PC-9 (cell line): ENCODE measurements around the gene FUT8. TPM values are rescaled to one million over a fixed set of nuclear protein-coding genes. Genes with fewer than 3 reads are reported as not detected.

Experiments
- BruUV-seq: library from RNA; stranded (reverse); fragments of 400-500 nt; replicated peaks from 2 replicates; lab custom pipeline; 2021; lab: Mats Ljungman, UMichigan
- CTCF ChIA-PET: fragments of 300-600 bp; sonication (Branson Sonifier 250); formaldehyde crosslinking; loops from one replicate; lab custom pipeline; 2022; ENCODE audit warnings: antibody characterized with exemption; lab: Charles Lee
- POLR2A ChIA-PET: fragments of 300-600 bp; sonication (Branson Sonifier 250); formaldehyde crosslinking; loops from one replicate; lab custom pipeline; 2022; ENCODE audit warnings: antibody characterized with exemption; ENCODE audit not compliant: unreplicated experiment; lab: Charles Lee
- DNase-seq, 2 experiments: peaks; one replicate each; pipeline versions ENCODE4 v3.0.0 to v3.0.0-alpha.2; 2015 to 2022; ENCODE audit warnings: mixed read lengths in 1 of 2
- H2AFZ ChIP-seq: fragments of 200-600 bp; sonication (generic); 2 replicates; pipeline ENCODE4 v1.8.1; 2017; ENCODE audit warnings: antibody characterized with exemption
- H3F3A ChIP-seq: fragments of 200-600 bp; sonication (generic); 2 replicates; pipeline ENCODE4 v1.8.1; 2017; ENCODE audit warnings: antibody characterized with exemption, mild to moderate bottlenecking, low read depth; ENCODE audit not compliant: insufficient read depth
- H3K27ac ChIP-seq: fragments of 200-600 bp; sonication (generic); 2 replicates; pipeline ENCODE4 v1.6.1; 2016; ENCODE audit warnings: mixed run types
- H3K27me3 ChIP-seq: fragments of 200-600 bp; sonication (generic); 2 replicates; pipeline ENCODE4 v1.6.1; 2016; ENCODE audit warnings: low read depth, mixed run types; ENCODE audit not compliant: insufficient read depth
- H3K36me3 ChIP-seq: fragments of 200-600 bp; sonication (generic); 2 replicates; pipeline ENCODE4 v1.6.1; 2016; ENCODE audit warnings: low read depth, mixed run types
- H3K4me1 ChIP-seq: fragments of 200-600 bp; sonication (generic); replicated peaks from 2 replicates; pipeline ENCODE4 v1.6.1; 2016; ENCODE audit warnings: mixed run types; ENCODE audit not compliant: insufficient read depth
- H3K4me2 ChIP-seq: fragments of 200-600 bp; sonication (generic); 2 replicates; pipeline ENCODE4 v1.6.1; 2017; ENCODE audit warnings: mixed run types
- H3K4me3 ChIP-seq: fragments of 200-600 bp; sonication (generic); 2 replicates; pipeline ENCODE4 v1.6.1; 2016; ENCODE audit warnings: mixed run types
- H3K79me2 ChIP-seq: fragments of 200-600 bp; sonication (generic); 2 replicates; pipeline ENCODE4 v1.6.1; 2017; ENCODE audit warnings: low read depth, mixed run types
- H3K9me2 ChIP-seq: fragments of 200-600 bp; sonication (generic); 2 replicates; pipeline ENCODE4 v1.8.1; 2017; ENCODE audit warnings: mild to moderate bottlenecking; ENCODE audit not compliant: insufficient read depth
- H3K9me3 ChIP-seq: fragments of 200-600 bp; sonication (generic); 2 replicates; pipeline ENCODE4 v1.8.1; 2016; ENCODE audit warnings: low read depth; ENCODE audit not compliant: insufficient read depth
- H4K20me1 ChIP-seq: fragments of 200-600 bp; sonication (generic); 2 replicates; pipeline ENCODE4 v1.8.1; 2017; ENCODE audit not compliant: insufficient read depth
- CTCF ChIP-seq: fragments of 200-600 bp; sonication (generic); conservative IDR thresholded peaks from 2 replicates; pipeline ENCODE4 v1.6.1; 2017; ENCODE audit warnings: mixed run types, antibody characterized with exemption, mild to moderate bottlenecking, moderate library complexity
- EZH2 ChIP-seq: fragments of 200-600 bp; sonication (generic); IDR thresholded peaks from 2 replicates; pipeline ENCODE4 v1.8.0; 2017; ENCODE audit warnings: antibody characterized with exemption, low read depth
- intact Hi-C: fragments of 100-400 bp; cut with micrococcal nuclease; formaldehyde crosslinking; loops from one replicate; pipeline ENCODE4 v1.10.0; 2022; ENCODE audit not compliant: unreplicated experiment
- total RNA-seq: library from RNA; stranded (reverse); gene quantifications from 2 replicates; pipeline ENCODE4 v1.2.3, GENCODE V29; 2021

FUT8 gene
- total RNA-seq, 1 experiment from 2014 or later = 134 TPM

- H3K79me2 ChIP-seq = peaks cover 75% of the 10 kb centered on the region
- BruUV-seq = no TSS peak
- intact Hi-C loops = no loop called here
- peaks cover 27% of the 10 kb centered on the region for H3F3A ChIP-seq
- H3K27me3 ChIP-seq = no peaks in the 10 kb centered on the region
- peaks cover 14% of the 10 kb centered on the region; the same call in 1 of the 2 replicates for H4K20me1 ChIP-seq
- no peaks in the 10 kb centered on the region for H3K9me3 ChIP-seq
- POLR2A ChIA-PET = no interaction called here
- H3K9me2 ChIP-seq = 0 out of 2 replicates have a peak, but pooled peaks cover 4% of the 10 kb centered on the region
- CTCF ChIA-PET = no interaction called here
- no peaks in the 10 kb centered on the region for H3K36me3 ChIP-seq
- H3K4me1 ChIP-seq = no peaks in the 10 kb centered on the region
- H3K4me2 ChIP-seq = no peak overlapping the region
- DNase-seq = no peak
- TF ChIP-seq CTCF (no peak), EZH2 (no peak)
- H3K27ac ChIP-seq = peak overlapping the region; percentile 16; the same call in 1 of the 2 replicates
- no peak overlapping the region for H3K4me3 ChIP-seq
- no peak overlapping the region for H2AFZ ChIP-seq
These were observed 172.7 kb downstream of the FUT8 start for GRCh38 chr14:65585216-65585615.

GRCh38 chr14:65588426-65589140 lies 176.1 kb downstream of the FUT8 start:
- no peak for DNase-seq
- intact Hi-C loops = no loop called here
- Histone ChIP-seq H3K9me2 (no peaks in the 10 kb centered on the region), H2AFZ (no peak overlapping the region), H3F3A (peaks cover 26% of the 10 kb centered on the region), H3K4me3 (no peak overlapping the region), H3K4me1 (no peaks in the 10 kb centered on the region), H3K4me2 (no peak overlapping the region), H3K79me2 (peaks cover 76% of the 10 kb centered on the region), H3K27me3 (no peaks in the 10 kb centered on the region), H4K20me1 (peaks cover 14% of the 10 kb centered on the region; the same call in 1 of the 2 replicates), H3K36me3 (0 out of 2 replicates have a peak, but pooled peaks cover 5% of the 10 kb centered on the region), H3K9me3 (no peaks in the 10 kb centered on the region), H3K27ac (0 out of 2 replicates have a peak overlapping the region, but pooled peaks have one; percentile 19)
- TF ChIP-seq CTCF (no peak), EZH2 (no peak)
- CTCF ChIA-PET = no interaction called here
- POLR2A ChIA-PET = no interaction called here
- BruUV-seq = no TSS peak

- intact Hi-C loops = no loop called here
- TF ChIP-seq EZH2 = no peak
- TF ChIP-seq CTCF = no peak
- no peak for DNase-seq
- no peak overlapping the region for H3K4me3 ChIP-seq
- H3K27me3 ChIP-seq = no peaks in the 10 kb centered on the region
- H3K36me3 ChIP-seq = 0 out of 2 replicates have a peak, but pooled peaks cover 5% of the 10 kb centered on the region
- H3K9me3 ChIP-seq = no peaks in the 10 kb centered on the region
- no TSS peak for BruUV-seq
- H3K9me2 ChIP-seq = no peaks in the 10 kb centered on the region
- H3K27ac ChIP-seq = no peak overlapping the region
- H3F3A ChIP-seq = peaks cover 23% of the 10 kb centered on the region; the same call in 1 of the 2 replicates
- ChIA-PET CTCF (no interaction called here), POLR2A (no interaction called here)
- H3K4me1 ChIP-seq = no peaks in the 10 kb centered on the region
- no peak overlapping the region for H3K4me2 ChIP-seq
- H2AFZ ChIP-seq = no peak overlapping the region
- peaks cover 3% of the 10 kb centered on the region; the same call in 1 of the 2 replicates for H4K20me1 ChIP-seq
- H3K79me2 ChIP-seq = peaks cover 78% of the 10 kb centered on the region
These were observed 181.8 kb downstream of the FUT8 start for GRCh38 chr14:65594153-65594881.
